ENCODE results near the gene ABR.
"Not testable (repeated sequence)": the region's sequence is repeated elsewhere in the genome, so short reads cannot be mapped to it uniquely, and the experiment has no call there.

Gene ABR

GRCh38 chr17:1173432-1174262 lies 6.1 kb downstream of the ABR start:
- no peak for DNase-seq

- DNase-seq: no peak
These were observed 7.8 kb downstream of the ABR start for GRCh38 chr17:1171953-1172352.

- no peak for DNase-seq
These were observed 9.0 kb downstream of the ABR start for GRCh38 chr17:1170739-1171138.

GRCh38 chr17:1169929-1170312 lies 9.9 kb downstream of the ABR start:
- DNase-seq: no peak

GRCh38 chr17:1169221-1169928 lies 10.4 kb downstream of the ABR start:
- no peak for DNase-seq

GRCh38 chr17:1168533-1169220 lies 11.1 kb downstream of the ABR start:
- DNase-seq: no peak

- DNase-seq: no peak
These were observed 13.5 kb downstream of the ABR start for GRCh38 chr17:1166276-1166675.

GRCh38 chr17:1165836-1166235 lies 13.9 kb downstream of the ABR start:
- DNase-seq: no peak

- peak in 1 of 3 donors; percentile 48 for DNase-seq
These were observed 14.7 kb downstream of the ABR start for GRCh38 chr17:1164935-1165556.

GRCh38 chr17:1162116-1162855 lies 17.5 kb downstream of the ABR start:
- DNase-seq: no peak

GRCh38 chr17:1160591-1161390 lies 19.0 kb downstream of the ABR start:
- DNase-seq: no peak

GRCh38 chr17:1159431-1160180 lies 20.2 kb downstream of the ABR start:
- no peak for DNase-seq

GRCh38 chr17:1158879-1159278 lies 20.9 kb downstream of the ABR start:
- no peak for DNase-seq

- DNase-seq: no peak
These were observed 22.9 kb downstream of the ABR start for GRCh38 chr17:1156864-1157263.

GRCh38 chr17:1154704-1155103 lies 25.1 kb downstream of the ABR start:
- DNase-seq: no peak

GRCh38 chr17:1153795-1154546 lies 25.8 kb downstream of the ABR start:
- DNase-seq: peak; percentile 60 to 86 (median 66)

- not testable (repeated sequence) for DNase-seq
These were observed 27.2 kb downstream of the ABR start for GRCh38 chr17:1152582-1152981.

- peak; percentile 64 to 71 (median 66) for DNase-seq
These were observed 28.7 kb downstream of the ABR start for GRCh38 chr17:1150863-1151600.

GRCh38 chr17:1149869-1150268 lies 29.9 kb downstream of the ABR start:
- no peak for DNase-seq

All from suppressor macrophage treated with lipopolysaccharide for 1 hour (primary cell).